Measurements from ENCODE around the gene DOCK10. TPM values are rescaled to one million over a fixed set of nuclear protein-coding genes. Genes with fewer than 3 reads are reported as not detected.
A peak's percentile ranks its signal among the peaks of the same experiment; 100 is the strongest.

Gene DOCK10
- total and polyA plus RNA-seq, 2 donors (not counting 1 experiment from before 2014, with no cell fraction given), result 49.5 to 139 TPM

DNA sequence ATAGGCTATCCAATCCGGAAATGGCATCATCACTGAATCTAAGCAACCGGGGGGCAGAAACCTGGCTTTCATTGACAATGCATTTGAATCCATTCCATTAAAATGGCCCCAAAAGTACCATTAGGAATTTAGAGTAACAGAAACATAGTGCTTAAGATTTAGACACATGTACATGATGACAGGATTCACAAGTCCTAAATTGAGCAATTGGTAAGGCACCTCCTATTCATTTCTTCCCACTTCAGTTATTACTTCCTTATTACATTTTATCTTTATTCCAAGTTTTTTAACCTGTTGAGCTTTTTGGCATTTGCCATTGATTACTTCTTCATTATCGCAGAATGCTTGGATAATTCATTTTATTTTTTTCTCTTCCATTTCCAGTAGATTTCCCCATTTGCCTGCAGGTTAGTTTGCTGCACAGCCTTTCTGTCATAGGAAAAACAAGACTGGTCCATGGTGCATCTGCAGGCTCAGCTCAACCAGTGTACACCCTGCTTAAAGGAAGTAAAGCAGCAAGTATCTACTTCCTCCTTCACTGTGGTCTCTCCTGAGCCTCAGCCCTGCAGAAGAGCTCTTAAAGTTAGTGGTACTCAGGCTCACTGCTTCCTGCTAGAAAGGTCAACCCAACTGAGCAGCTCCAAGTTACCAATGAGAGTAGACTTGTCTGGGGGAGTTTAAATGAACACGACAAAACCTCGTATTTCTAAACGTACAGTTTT is 89.2 kb downstream of the DOCK10 start:
- H3K4me2 ChIP-seq (replicated peaks; ENCODE audit: low read depth, low read length, poor library complexity, severe bottlenecking), result peak overlapping the region; percentile 53
- POLR2A ChIA-PET, result interaction anchor here (0.6 to 1.5 kb wide), 8 partner anchors 14 to 432 kb away, joined by 3 to 6 read pairs (median 4); no protein-coding TSS in a partner anchor
- H3K4me1 ChIP-seq (ENCODE audit: control insufficient read depth in 2 of 2, insufficient read depth in 2 of 2, low read length in 2 of 2), result peaks cover 63 to 64% of the 10 kb centered on the region in 2 donors
- H3K27me3 Mint-ChIP-seq, result no peaks in the 10 kb centered on the region
- no peaks in the 10 kb centered on the region for H3K36me3 ChIP-seq (replicated peaks in 1 of 2; ENCODE audit: control extremely low read depth in 1 of 2, control insufficient read depth in 1 of 2, extremely low read depth in 1 of 2, insufficient read depth in 2 of 2, low read length in 1 of 2)
- DNase-seq (peak; percentile 79), ATAC-seq (ENCODE audit: low read depth) (peak; percentile 89)
- peaks cover 86% of the 10 kb centered on the region for H3K4me1 Mint-ChIP-seq
- no peaks in the 10 kb centered on the region for H3K9me3 Mint-ChIP-seq (ENCODE audit: insufficient read depth)
- intact Hi-C loops (cut with micrococcal nuclease), result loop anchor here (1.0 to 10.0 kb wide), 2 partner anchors 9 to 1118 kb away; partner anchors contain the start of gene AP1S3
- no peak overlapping the region for H2AFZ ChIP-seq (ENCODE audit: insufficient read depth, low read depth, low read length, poor library complexity, severe bottlenecking)
- no peaks in the 10 kb centered on the region for H3K27me3 ChIP-seq (replicated peaks in 1 of 4; ENCODE audit: control extremely low read depth in 1 of 4, control insufficient read depth in 3 of 4, insufficient read depth in 4 of 4, low read length in 3 of 4)
- WGBS (ENCODE audit: insufficient coverage), result 20% methylated on average over 4 of the region's 6 CpGs
- TF ChIP-seq EZH2 (IDR thresholded peaks at IDR 0.05; ENCODE audit: borderline replicate concordance, insufficient read depth, low read depth, low read length, poor library complexity, severe bottlenecking) (no peak), CTCF (IDR thresholded peaks at IDR 0.05) (no peak)
- H3K9me3 ChIP-seq (ENCODE audit: control extremely low read depth in 1 of 3, control insufficient read depth in 2 of 3, insufficient read depth in 1 of 3, low read length in 2 of 3), result no peaks in the 10 kb centered on the region
- H4K20me1 ChIP-seq (ENCODE audit: control insufficient read depth, insufficient read depth, low read length, poor library complexity, severe bottlenecking), result no peaks in the 10 kb centered on the region
- H3K27ac ChIP-seq (ENCODE audit: low read length in 2 of 2), result peak overlapping the region; percentile 19 to 52
- H3K4me3 ChIP-seq (ENCODE audit: control extremely low read depth in 1 of 5, extremely low read depth in 1 of 5, insufficient read depth in 1 of 5, low read depth in 2 of 5, low read length in 4 of 5), result no peak overlapping the region
- H3K4me3 Mint-ChIP-seq, result peak overlapping the region; percentile 50
- CTCF ChIA-PET, result interaction anchor here (0.8 to 2.9 kb wide), 10 partner anchors 10 to 77 kb away, joined by 3 to 17 read pairs (median 4); no protein-coding TSS in a partner anchor
- no peak overlapping the region for H3K9ac ChIP-seq (ENCODE audit: low read length)
- peak overlapping the region; percentile 85 for H3K27ac Mint-ChIP-seq
- peaks cover 65% of the 10 kb centered on the region for H3K79me2 ChIP-seq (ENCODE audit: control insufficient read depth, insufficient read depth, low read length)
